ENCODE data around the gene PIK3IP1. TPM values are rescaled to one million over a fixed set of nuclear protein-coding genes. Genes with fewer than 3 reads are reported as not detected.
A peak's percentile ranks its signal among the peaks of the same experiment; 100 is the strongest.

PIK3IP1 gene
- total and polyA plus RNA-seq, 10 of the 15 experiments (the other 5 are each of a cell fraction or from before 2014, with no cell fraction given) = 0.77 to 6.5 (median 3.0) TPM

DNA sequence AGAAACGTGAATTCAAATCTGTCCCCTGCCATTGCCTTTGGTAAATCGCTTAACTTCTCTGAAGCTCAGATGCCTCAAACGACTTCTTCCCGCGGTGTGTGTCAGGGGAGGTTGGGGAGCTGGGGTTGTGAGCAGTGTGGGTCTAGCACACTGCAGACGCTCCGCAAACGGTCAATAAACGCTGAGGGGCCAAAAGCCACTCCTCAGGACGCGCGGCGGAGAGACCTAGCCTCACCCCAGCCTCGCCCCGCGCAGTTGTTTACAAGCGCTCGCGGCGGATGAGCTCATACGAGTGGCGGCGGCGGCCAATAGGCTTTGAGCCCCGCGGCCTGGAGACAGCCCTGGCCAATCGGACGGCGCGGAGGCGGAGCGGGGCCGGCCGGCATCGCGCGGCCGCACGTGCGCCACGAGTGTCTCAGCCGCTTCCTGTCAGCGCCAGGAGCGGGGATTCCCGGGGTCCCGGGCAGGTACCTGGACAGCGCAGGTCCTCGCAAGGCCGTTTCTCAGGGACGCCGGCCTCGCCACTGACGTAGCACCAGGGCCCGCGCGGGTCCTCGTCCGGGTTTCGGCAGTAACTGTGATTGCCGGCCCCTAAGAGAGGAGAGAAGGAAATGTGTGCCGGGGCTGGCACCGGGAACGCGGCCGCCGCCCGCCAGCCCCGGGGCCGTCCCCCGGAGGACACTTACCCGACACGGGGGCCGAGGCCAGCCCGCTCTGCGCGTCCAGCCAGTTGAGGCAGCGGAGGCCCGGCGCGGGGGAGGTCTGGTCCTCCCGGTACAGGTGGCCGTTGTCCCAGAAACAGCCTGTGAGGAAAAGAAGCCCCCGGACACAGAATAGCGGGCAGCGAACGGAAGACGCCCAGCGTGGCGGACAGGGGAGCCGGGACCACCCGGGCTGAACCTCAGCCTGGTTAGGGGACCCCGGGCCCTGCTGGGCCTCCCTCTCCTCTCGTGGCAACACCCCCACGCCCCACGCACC, 1.5 kb downstream of the PIK3IP1 start (continued):
- TF ChIP-seq, protein P1, sequence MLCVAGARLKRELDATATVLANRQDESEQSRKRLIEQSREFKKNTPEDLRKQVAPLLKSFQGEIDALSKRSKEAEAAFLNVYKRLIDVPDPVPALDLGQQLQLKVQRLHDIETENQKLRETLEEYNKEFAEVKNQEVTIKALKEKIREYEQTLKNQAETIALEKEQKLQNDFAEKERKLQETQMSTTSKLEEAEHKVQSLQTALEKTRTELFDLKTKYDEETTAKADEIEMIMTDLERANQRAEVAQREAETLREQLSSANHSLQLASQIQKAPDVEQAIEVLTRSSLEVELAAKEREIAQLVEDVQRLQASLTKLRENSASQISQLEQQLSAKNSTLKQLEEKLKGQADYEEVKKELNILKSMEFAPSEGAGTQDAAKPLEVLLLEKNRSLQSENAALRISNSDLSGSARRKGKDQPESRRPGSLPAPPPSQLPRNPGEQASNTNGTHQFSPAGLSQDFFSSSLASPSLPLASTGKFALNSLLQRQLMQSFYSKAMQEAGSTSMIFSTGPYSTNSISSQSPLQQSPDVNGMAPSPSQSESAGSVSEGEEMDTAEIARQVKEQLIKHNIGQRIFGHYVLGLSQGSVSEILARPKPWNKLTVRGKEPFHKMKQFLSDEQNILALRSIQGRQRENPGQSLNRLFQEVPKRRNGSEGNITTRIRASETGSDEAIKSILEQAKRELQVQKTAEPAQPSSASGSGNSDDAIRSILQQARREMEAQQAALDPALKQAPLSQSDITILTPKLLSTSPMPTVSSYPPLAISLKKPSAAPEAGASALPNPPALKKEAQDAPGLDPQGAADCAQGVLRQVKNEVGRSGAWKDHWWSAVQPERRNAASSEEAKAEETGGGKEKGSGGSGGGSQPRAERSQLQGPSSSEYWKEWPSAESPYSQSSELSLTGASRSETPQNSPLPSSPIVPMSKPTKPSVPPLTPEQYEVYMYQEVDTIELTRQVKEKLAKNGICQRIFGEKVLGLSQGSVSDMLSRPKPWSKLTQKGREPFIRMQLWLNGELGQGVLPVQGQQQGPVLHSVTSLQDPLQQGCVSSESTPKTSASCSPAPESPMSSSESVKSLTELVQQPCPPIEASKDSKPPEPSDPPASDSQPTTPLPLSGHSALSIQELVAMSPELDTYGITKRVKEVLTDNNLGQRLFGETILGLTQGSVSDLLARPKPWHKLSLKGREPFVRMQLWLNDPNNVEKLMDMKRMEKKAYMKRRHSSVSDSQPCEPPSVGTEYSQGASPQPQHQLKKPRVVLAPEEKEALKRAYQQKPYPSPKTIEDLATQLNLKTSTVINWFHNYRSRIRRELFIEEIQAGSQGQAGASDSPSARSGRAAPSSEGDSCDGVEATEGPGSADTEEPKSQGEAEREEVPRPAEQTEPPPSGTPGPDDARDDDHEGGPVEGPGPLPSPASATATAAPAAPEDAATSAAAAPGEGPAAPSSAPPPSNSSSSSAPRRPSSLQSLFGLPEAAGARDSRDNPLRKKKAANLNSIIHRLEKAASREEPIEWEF (IDR thresholded peaks at IDR 0.05; ENCODE audit: insufficient replicate concordance, low read depth, low read length) = no peak
- peak; percentile 79 for TF ChIP-seq RELA (IDR thresholded peaks at IDR 0.05; ENCODE audit: borderline replicate concordance, partially characterized antibody)
- TF ChIP-seq POLR2A (IDR thresholded peaks at IDR 0.05; ENCODE audit: low read depth, low read length) = peak; percentile 87
- no peak for TF ChIP-seq ZNF622 (IDR thresholded peaks at IDR 0.05)
- peak; percentile 93 for TF ChIP-seq NFYB (IDR thresholded peaks at IDR 0.05; ENCODE audit: insufficient read depth, low read depth, low read length)
- peak; percentile 58 for TF ChIP-seq SP1 (IDR thresholded peaks at IDR 0.05; ENCODE audit: low read depth, low read length)
- TF ChIP-seq SPI1 (IDR thresholded peaks at IDR 0.05; ENCODE audit: borderline replicate concordance, insufficient read depth, low read depth, low read length) = 0 out of 2 replicates have a peak, but pooled peaks have one; percentile 11
- no peak for TF ChIP-seq RBBP5 (conservative IDR thresholded peaks at IDR 0.05)
- peak; percentile 94 for TF ChIP-seq RFX5 (IDR thresholded peaks at IDR 0.05; ENCODE audit: low read depth, low read length)
- TF ChIP-seq, protein P2, sequence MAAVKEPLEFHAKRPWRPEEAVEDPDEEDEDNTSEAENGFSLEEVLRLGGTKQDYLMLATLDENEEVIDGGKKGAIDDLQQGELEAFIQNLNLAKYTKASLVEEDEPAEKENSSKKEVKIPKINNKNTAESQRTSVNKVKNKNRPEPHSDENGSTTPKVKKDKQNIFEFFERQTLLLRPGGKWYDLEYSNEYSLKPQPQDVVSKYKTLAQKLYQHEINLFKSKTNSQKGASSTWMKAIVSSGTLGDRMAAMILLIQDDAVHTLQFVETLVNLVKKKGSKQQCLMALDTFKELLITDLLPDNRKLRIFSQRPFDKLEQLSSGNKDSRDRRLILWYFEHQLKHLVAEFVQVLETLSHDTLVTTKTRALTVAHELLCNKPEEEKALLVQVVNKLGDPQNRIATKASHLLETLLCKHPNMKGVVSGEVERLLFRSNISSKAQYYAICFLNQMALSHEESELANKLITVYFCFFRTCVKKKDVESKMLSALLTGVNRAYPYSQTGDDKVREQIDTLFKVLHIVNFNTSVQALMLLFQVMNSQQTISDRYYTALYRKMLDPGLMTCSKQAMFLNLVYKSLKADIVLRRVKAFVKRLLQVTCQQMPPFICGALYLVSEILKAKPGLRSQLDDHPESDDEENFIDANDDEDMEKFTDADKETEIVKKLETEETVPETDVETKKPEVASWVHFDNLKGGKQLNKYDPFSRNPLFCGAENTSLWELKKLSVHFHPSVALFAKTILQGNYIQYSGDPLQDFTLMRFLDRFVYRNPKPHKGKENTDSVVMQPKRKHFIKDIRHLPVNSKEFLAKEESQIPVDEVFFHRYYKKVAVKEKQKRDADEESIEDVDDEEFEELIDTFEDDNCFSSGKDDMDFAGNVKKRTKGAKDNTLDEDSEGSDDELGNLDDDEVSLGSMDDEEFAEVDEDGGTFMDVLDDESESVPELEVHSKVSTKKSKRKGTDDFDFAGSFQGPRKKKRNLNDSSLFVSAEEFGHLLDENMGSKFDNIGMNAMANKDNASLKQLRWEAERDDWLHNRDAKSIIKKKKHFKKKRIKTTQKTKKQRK (IDR thresholded peaks at IDR 0.05; ENCODE audit: low read depth, low read length) = no peak
- TF ChIP-seq FOS (IDR thresholded peaks at IDR 0.05; ENCODE audit: borderline replicate concordance, extremely low read depth, insufficient read length) = peak; percentile 25
- TF ChIP-seq FOXK2 (IDR thresholded peaks at IDR 0.05) = peak; percentile 91
- TF ChIP-seq IKZF1 (conservative IDR thresholded peaks at IDR 0.05) = peak; percentile 88
- peak; percentile 76 for TF ChIP-seq ZNF687 (IDR thresholded peaks at IDR 0.05)
- peak; percentile 63 for TF ChIP-seq NR2F1 (conservative IDR thresholded peaks at IDR 0.05)

Data from GM12878 (cell line).